ENCODE measurements around the gene BSDC1. TPM values are rescaled to one million over a fixed set of nuclear protein-coding genes. Genes with fewer than 3 reads are reported as not detected.

BSDC1 gene
- total RNA-seq, 1 experiment from 2014 or later: 47.0 TPM

- no peak for TF ChIP-seq TCF7L2 (IDR thresholded peaks at IDR 0.05; ENCODE audit: borderline replicate concordance, extremely low read depth, insufficient read depth, insufficient read length)
- TF ChIP-seq ZFX (IDR thresholded peaks at IDR 0.05): no peak
- TF ChIP-seq SIN3A (IDR thresholded peaks at IDR 0.05; ENCODE audit: low read depth): no peak
- TF ChIP-seq EZH2 (IDR thresholded peaks at IDR 0.05): no peak
- no peak for TF ChIP-seq SRF (IDR thresholded peaks at IDR 0.05; ENCODE audit: low read depth)
Observed at GRCh38 chr1:32392325-32392724, 1.9 kb downstream of the BSDC1 start (continued).

GRCh38 chr1:32390904-32391870 is 3.1 kb downstream of the BSDC1 start:
- H2AFZ ChIP-seq (ENCODE audit: low read depth, low read length, poor library complexity, severe bottlenecking): no peak overlapping the region
- peaks cover 8 to 10% of the 10 kb centered on the region in 2 experiments; a peak in 2 of 4 replicates for H3K36me3 ChIP-seq (ENCODE audit: control insufficient read depth in 1 of 2, insufficient read depth in 2 of 2, low read length in 2 of 2)
- no TSS peak for BruUV-seq (replicated peaks)
- RAD21 ChIA-PET (ENCODE audit: low non-redundant PET in 1 of 2, low total read pairs in 2 of 2, uncharacterized antibody in 2 of 2, unreplicated experiment in 2 of 2): no interaction called here
- no peak overlapping the region for H3K4me2 ChIP-seq (ENCODE audit: low read length)
- no peaks in the 10 kb centered on the region for H3K9me2 ChIP-seq (ENCODE audit: insufficient read depth)
- intact Hi-C loops (cut with micrococcal nuclease): no loop called here
- no peak for DNase-seq (ENCODE audit: low read depth, low spot score)
- no peaks in the 10 kb centered on the region for H4K20me1 ChIP-seq (ENCODE audit: insufficient read depth)
- H3K27ac ChIP-seq (ENCODE audit: low read depth, low read length): no peak overlapping the region
- no peaks in the 10 kb centered on the region for H3K27me3 ChIP-seq (ENCODE audit: insufficient read depth, low read length)
- CTCF ChIA-PET: no interaction called here
- ATAC-seq: no peak
- H3K4me3 ChIP-seq (replicated peaks in 1 of 2; ENCODE audit: low read depth in 1 of 2, low read length in 2 of 2): no peak overlapping the region
- H3K9ac ChIP-seq (ENCODE audit: low read length): no peak overlapping the region
- H3K79me2 ChIP-seq (ENCODE audit: insufficient read depth, low read length): peaks cover 10% of the 10 kb centered on the region
- TF ChIP-seq EZH2phosphoT487 (IDR thresholded peaks at IDR 0.05; ENCODE audit: borderline replicate concordance) (no peak), RAD21 (IDR thresholded peaks at IDR 0.05; ENCODE audit: low read depth) (no peak), CBX3 (IDR thresholded peaks at IDR 0.05; ENCODE audit: low read depth) (no peak), EZH2 (IDR thresholded peaks at IDR 0.05) (no peak), MAX (IDR thresholded peaks at IDR 0.05) (no peak), POLR2AphosphoS5 (IDR thresholded peaks at IDR 0.05; ENCODE audit: low read depth, low read length) (no peak), REST (IDR thresholded peaks at IDR 0.05; ENCODE audit: low read depth) (no peak), SP1 (IDR thresholded peaks at IDR 0.05; ENCODE audit: low read depth) (no peak), JUND (IDR thresholded peaks at IDR 0.05) (no peak), ELF1 (IDR thresholded peaks at IDR 0.05; ENCODE audit: borderline replicate concordance, low read depth) (no peak), SRF (IDR thresholded peaks at IDR 0.05; ENCODE audit: low read depth) (no peak), ATF3 (IDR thresholded peaks at IDR 0.05) (no peak)
- peaks cover 6 to 14% of the 10 kb centered on the region in 2 experiments for H3K4me1 ChIP-seq (ENCODE audit: control insufficient read depth in 1 of 2, insufficient read depth in 2 of 2, low read length in 2 of 2)
- POLR2A ChIA-PET: no interaction called here
- no peaks in the 10 kb centered on the region for H3K9me3 ChIP-seq (ENCODE audit: control insufficient read depth in 1 of 2, insufficient read depth in 1 of 2, low read depth in 1 of 2, low read length in 2 of 2)

Measured in HCT116 (cell line).